GM21528 (cell line): ENCODE results near the gene MFSD1.
A peak's percentile ranks its signal among the peaks of the same experiment; 100 is the strongest.

Experiments used
- ATAC-seq: cut with Tn5 transposase; IDR thresholded peaks from one replicate; pipeline ENCODE4 v1.9.1; 2021; ENCODE audit warnings: mild to moderate bottlenecking, moderate library complexity; ENCODE audit not compliant: unreplicated experiment, low FRiP score

Gene MFSD1, protein sequence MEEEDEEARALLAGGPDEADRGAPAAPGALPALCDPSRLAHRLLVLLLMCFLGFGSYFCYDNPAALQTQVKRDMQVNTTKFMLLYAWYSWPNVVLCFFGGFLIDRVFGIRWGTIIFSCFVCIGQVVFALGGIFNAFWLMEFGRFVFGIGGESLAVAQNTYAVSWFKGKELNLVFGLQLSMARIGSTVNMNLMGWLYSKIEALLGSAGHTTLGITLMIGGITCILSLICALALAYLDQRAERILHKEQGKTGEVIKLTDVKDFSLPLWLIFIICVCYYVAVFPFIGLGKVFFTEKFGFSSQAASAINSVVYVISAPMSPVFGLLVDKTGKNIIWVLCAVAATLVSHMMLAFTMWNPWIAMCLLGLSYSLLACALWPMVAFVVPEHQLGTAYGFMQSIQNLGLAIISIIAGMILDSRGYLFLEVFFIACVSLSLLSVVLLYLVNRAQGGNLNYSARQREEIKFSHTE

DNA sequence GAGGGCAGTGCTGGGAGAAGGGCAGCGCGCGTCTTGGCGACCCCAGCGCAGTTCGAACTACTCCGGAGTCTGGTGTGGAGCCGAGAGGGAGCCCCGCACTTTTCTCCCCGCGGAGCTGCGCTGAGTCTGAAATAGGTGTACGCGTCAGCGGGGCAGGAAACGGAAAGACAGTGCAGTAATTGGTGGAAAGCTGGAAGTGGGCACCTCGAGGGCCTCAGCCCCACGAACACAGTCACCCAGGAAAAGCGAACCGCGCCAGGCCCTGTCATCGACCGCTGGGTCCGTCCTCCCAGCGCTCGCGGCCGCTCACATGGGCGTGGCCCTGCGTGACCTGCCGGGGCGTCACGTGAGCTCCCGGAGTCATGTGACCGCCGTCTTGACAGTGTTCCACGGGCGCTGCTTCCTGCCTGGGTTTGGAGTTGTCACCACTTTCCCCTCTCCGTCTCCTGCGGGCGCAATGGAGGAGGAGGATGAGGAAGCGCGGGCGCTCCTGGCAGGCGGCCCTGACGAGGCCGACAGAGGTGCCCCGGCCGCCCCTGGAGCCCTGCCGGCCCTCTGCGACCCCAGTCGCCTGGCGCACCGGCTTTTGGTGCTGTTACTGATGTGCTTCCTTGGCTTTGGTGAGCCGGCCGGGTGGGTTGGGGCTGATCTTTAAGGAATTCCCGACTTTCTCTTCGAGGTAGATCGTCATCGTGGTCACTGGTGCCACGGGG is at the start of gene MFSD1:
Gene MFSD1, plus strand, starts transcription at position 359 of the 713 bp plus-strand sequence. Its CDS starts 99 bp downstream, at position 458.
- peak; percentile 99 for ATAC-seq

- ATAC-seq = no peak
Observed at GRCh38 chr3:158753854-158754253, 48.0 kb upstream of the MFSD1 start.

- no peak for ATAC-seq
Observed at GRCh38 chr3:158755421-158755820, 46.4 kb upstream of the MFSD1 start.

GRCh38 chr3:158761350-158761749 is 40.5 kb upstream of the MFSD1 start:
- no peak for ATAC-seq

DNA sequence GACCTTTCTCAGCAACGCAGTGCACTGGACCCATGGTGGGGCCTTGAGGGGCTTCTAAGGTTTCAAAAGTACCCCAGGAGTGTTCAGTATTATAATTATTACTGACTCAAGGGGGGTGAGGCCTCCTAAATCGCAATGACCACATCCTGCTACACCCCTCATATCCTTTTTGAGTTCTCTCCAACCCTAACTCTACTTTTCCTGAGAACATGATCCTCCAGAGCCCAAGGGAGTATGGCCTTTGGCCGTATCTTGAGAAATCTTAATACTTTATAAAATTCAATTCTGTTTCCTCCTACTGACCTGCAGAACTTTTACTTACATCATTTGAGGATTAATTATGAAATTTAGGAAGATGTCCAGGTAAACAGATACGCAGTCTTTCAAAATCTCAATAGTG is 39.2 kb upstream of the MFSD1 start:
- no peak for ATAC-seq

DNA sequence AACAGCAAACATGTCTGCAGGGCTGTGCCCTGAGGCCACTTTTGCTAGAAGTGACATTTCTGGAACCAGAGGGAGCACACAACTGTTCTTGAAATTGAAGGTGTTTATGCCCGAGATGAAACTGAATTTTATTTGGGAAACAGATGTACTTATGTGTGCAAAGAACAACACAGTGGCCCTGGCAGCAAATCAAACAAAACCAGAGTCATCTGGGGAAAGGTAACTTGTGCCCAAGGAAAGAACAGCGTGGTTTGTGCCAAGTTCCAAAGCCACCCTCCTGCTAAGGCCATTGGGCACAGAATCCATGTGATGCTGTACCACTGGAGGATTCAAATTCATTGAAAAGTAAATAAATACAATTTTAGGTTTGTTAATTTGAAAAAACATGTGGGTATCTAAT is 38.4 kb upstream of the MFSD1 start:
- no peak for ATAC-seq

- no peak for ATAC-seq
Observed at GRCh38 chr3:158765518-158766205, 36.2 kb upstream of the MFSD1 start.

DNA sequence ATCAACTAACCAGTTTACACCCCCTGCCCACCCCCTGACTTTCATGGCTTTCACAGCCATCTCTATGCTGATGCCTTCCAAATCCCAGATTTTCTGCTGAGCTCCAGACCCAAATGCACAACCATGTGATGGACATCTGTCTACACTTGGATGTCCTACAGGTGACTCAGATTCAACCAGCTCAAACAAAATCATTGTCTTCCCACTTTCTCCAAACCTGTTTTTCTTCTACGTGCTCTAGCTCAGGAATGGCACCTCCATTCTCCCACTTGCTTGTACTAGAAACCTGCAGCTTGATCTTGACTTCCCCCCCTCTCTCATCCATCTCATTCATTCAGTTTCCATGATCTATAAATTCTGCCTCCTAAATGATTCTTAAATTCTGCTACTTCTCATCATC is 35.5 kb upstream of the MFSD1 start:
- no peak for ATAC-seq

- no peak for ATAC-seq
Observed at GRCh38 chr3:158768361-158768787, 33.5 kb upstream of the MFSD1 start.

- no peak for ATAC-seq
Observed at GRCh38 chr3:158768881-158769543, 32.8 kb upstream of the MFSD1 start.

DNA sequence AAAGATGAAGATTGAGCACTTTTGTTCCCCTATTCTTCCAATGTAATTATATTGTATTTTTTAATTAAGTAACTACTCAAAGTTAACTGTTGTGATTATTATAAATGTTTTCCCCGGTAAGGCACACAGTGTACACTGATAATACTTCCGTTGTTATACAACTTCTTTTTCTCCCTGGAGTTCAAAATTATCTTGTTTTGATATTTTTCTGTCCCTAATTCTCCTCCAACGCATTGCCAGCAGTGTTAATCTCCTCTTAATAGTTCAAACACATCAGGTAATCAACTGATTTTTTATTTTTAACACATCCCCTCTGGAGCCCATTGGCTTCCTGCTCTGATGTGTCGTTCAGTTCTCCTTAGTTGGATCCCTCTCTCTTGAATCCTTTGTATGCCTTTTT is 32.3 kb upstream of the MFSD1 start:
- ATAC-seq = no peak

- no peak for ATAC-seq
Observed at GRCh38 chr3:158769952-158770740, 31.7 kb upstream of the MFSD1 start.

- no peak for ATAC-seq
Observed at GRCh38 chr3:158770741-158771350, 31.0 kb upstream of the MFSD1 start.

- ATAC-seq = no peak
Observed at GRCh38 chr3:158771577-158771976, 30.3 kb upstream of the MFSD1 start.

- ATAC-seq = no peak
Observed at GRCh38 chr3:158771982-158772381, 29.9 kb upstream of the MFSD1 start.

- no peak for ATAC-seq
Observed at GRCh38 chr3:158773166-158773565, 28.7 kb upstream of the MFSD1 start.

- no peak for ATAC-seq
Observed at GRCh38 chr3:158773845-158774830, 27.7 kb upstream of the MFSD1 start.

DNA sequence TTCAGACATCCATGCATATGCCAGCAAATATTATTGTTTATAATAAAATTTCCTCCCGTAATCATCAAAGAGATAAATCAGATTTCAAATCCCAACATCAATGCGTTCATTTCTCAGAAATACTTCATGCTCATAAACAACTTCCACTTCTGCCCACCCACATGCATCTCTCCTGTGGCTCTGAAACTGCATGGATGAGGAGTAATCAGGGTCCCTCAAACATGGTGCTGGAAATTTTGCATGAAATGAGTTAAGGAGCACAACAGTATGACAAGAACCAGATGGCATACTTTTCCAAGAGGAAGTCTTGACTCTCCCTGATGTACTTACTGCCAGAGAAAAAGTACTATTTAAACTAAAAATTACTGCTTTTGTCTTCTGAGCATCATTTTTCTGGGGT is 26.9 kb upstream of the MFSD1 start:
- ATAC-seq = no peak
